Prostate gland (tissue), 2 donors: ENCODE results near the gene HIGD1B. TPM values are rescaled to one million over a fixed set of nuclear protein-coding genes. Genes with fewer than 3 reads are reported as not detected.

Experiments
- DNase-seq: peaks from one replicate; pipeline ENCODE4 v3.0.0-alpha.2; 2019; ENCODE audit warnings: low spot score
- H3K27ac ChIP-seq, 2 donors: fragments of 200-600 bp; sonication (generic); 2 replicates each; pipeline ENCODE4 v1.5.1; 2017 to 2019
- H3K27me3 ChIP-seq: fragments of 200-600 bp; sonication (generic); replicated peaks from 2 replicates; pipeline ENCODE4 v1.5.1; 2019; ENCODE audit not compliant: insufficient read depth
- H3K36me3 ChIP-seq, 2 donors: fragments of 200-600 bp; sonication (generic); 1 replicate in 1 of 2; 2 replicates in 1 of 2; pipeline versions ENCODE4 v1.5.1 to v1.8.1; 2017 to 2019
- H3K4me1 ChIP-seq: fragments of 200-600 bp; sonication (generic); replicated peaks from 2 replicates; pipeline ENCODE4 v1.5.1; 2019
- H3K4me3 ChIP-seq, 2 donors: fragments of 200-600 bp; sonication (generic); 2 replicates each; pipeline ENCODE4 v1.5.1; 2017 to 2019
- H3K9me3 ChIP-seq: fragments of 200-600 bp; sonication (generic); 2 replicates; pipeline ENCODE4 v1.5.1; 2017
- CTCF ChIP-seq, 4 experiments: fragments of 200-600 bp in 2 of 4; fragments of 450-650 bp in 2 of 4; sonication (generic) in 2 of 4; IDR thresholded peaks; 1 replicate in 3 of 4; 2 replicates in 1 of 4; pipeline ENCODE4 v1.5.1; 2016 to 2019; ENCODE audit warnings: antibody characterized with exemption in 4 of 4, mild to moderate bottlenecking in 2 of 4, moderate library complexity in 2 of 4
- POLR2A ChIP-seq: fragments of 450-650 bp; IDR thresholded peaks from one replicate; pipeline ENCODE4 v1.6.1; 2016; ENCODE audit warnings: antibody characterized with exemption, mild to moderate bottlenecking
- POLR2AphosphoS5 ChIP-seq: sonication (generic); formaldehyde crosslinking; IDR thresholded peaks from one replicate; pipeline ENCODE4 v1.6.1; 2017; ENCODE audit warnings: antibody characterized with exemption
- WGBS: methylation state at CpG from one replicate; pipeline ENCODE4 v1.1.5; 2018; 5-methylcytosine and 5-hydroxymethylcytosine counted together
- intact Hi-C: fragments of 100-400 bp; cut with DNase I; formaldehyde crosslinking; loops from one replicate; pipeline ENCODE4 v1.14.2; 2022
- total RNA-seq, 2 donors: library from RNA; depleted of rRNA; stranded (reverse); fragments of >200 nt; gene quantifications; one replicate each; pipeline ENCODE4 v1.1.0, GENCODE V29; 2016

The HIGD1B gene
- total RNA-seq, 2 donors from 2014 or later: not detected

GRCh38 chr17:44881145-44881544, 33.5 kb downstream of the HIGD1B start:
- Histone ChIP-seq H3K9me3 (no peaks in the 10 kb centered on the region), H3K27ac (no peak overlapping the region), H3K27me3 (no peaks in the 10 kb centered on the region), H3K4me3 (no peak overlapping the region), H3K36me3 (peaks cover 5 to 31% of the 10 kb centered on the region in 2 donors), H3K4me1 (no peaks in the 10 kb centered on the region)
- WGBS: 88% methylated on average over 4 of the region's 4 CpGs
- TF ChIP-seq POLR2AphosphoS5: no peak
- no peak for TF ChIP-seq CTCF (IDR thresholded peaks at IDR 0.05)
- no peak for TF ChIP-seq POLR2A
- intact Hi-C loops: no loop called here
- DNase-seq: no peak

GRCh38 chr17:44884941-44885340, 37.3 kb downstream of the HIGD1B start:
- TF ChIP-seq CTCF (IDR thresholded peaks at IDR 0.05) (no peak), POLR2A (no peak), POLR2AphosphoS5 (no peak)
- 93% methylated on average over 2 of the region's 2 CpGs for WGBS
- intact Hi-C loops: no loop called here
- DNase-seq: no peak
- Histone ChIP-seq H3K27me3 (no peaks in the 10 kb centered on the region), H3K9me3 (no peaks in the 10 kb centered on the region), H3K27ac (no peak overlapping the region), H3K36me3 (peaks cover 5 to 29% of the 10 kb centered on the region in 2 donors), H3K4me1 (no peaks in the 10 kb centered on the region), H3K4me3 (no peak overlapping the region)

GRCh38 chr17:44887016-44887415, 39.3 kb downstream of the HIGD1B start:
- H3K27me3 ChIP-seq: no peaks in the 10 kb centered on the region
- H3K4me1 ChIP-seq: no peaks in the 10 kb centered on the region
- peaks cover 5 to 23% of the 10 kb centered on the region in 2 donors for H3K36me3 ChIP-seq
- H3K27ac ChIP-seq: no peak overlapping the region
- no peak for DNase-seq
- intact Hi-C loops: no loop called here
- TF ChIP-seq CTCF (IDR thresholded peaks at IDR 0.05): no peak
- TF ChIP-seq POLR2AphosphoS5: no peak
- no peak for TF ChIP-seq POLR2A
- 95% methylated on average over 1 of the region's 1 CpG for WGBS
- H3K9me3 ChIP-seq: no peaks in the 10 kb centered on the region
- no peak overlapping the region for H3K4me3 ChIP-seq

- no peaks in the 10 kb centered on the region for H3K27me3 ChIP-seq
- peaks cover 5 to 14% of the 10 kb centered on the region in 2 donors for H3K36me3 ChIP-seq
- no peak overlapping the region for H3K4me3 ChIP-seq
- DNase-seq: no peak
- H3K4me1 ChIP-seq: no peaks in the 10 kb centered on the region
- WGBS: 82% methylated on average over 10 of the region's 10 CpGs
- intact Hi-C loops: no loop called here
- TF ChIP-seq CTCF (IDR thresholded peaks at IDR 0.05): no peak
- TF ChIP-seq POLR2AphosphoS5: no peak
- no peak overlapping the region for H3K27ac ChIP-seq
- no peaks in the 10 kb centered on the region for H3K9me3 ChIP-seq
Observed at GRCh38 chr17:44887971-44888954, 40.6 kb downstream of the HIGD1B start.

GRCh38 chr17:44889003-44889402, 41.3 kb downstream of the HIGD1B start:
- H3K4me3 ChIP-seq: no peak overlapping the region
- 85% methylated on average over 7 of the region's 7 CpGs for WGBS
- no peaks in the 10 kb centered on the region for H3K27me3 ChIP-seq
- no peak for DNase-seq
- H3K9me3 ChIP-seq: no peaks in the 10 kb centered on the region
- no peak overlapping the region for H3K27ac ChIP-seq
- H3K36me3 ChIP-seq: peaks cover 9% of the 10 kb centered on the region in 2 donors
- TF ChIP-seq POLR2A: no peak
- TF ChIP-seq CTCF (IDR thresholded peaks at IDR 0.05): no peak
- TF ChIP-seq POLR2AphosphoS5: no peak
- no peaks in the 10 kb centered on the region for H3K4me1 ChIP-seq
- intact Hi-C loops: no loop called here
